GM23338 (cell line): ENCODE results near the gene RNF166. TPM values are rescaled to one million over a fixed set of nuclear protein-coding genes. Genes with fewer than 3 reads are reported as not detected.

Source experiments
- ATAC-seq: fragments of 200-7000 bp; cut with Tn5 transposase; 3 replicates; pipeline ENCODE4 v1.9.1; 2020
- DNase-seq: peaks from one replicate; pipeline ENCODE4 v3.0.0-alpha.2; 2015; ENCODE audit warnings: low spot score
- H2AFZ ChIP-seq: fragments of 200-600 bp; sonication (generic); 2 replicates; pipeline ENCODE4 v1.8.0; 2016; ENCODE audit warnings: antibody characterized with exemption, mild to moderate bottlenecking, moderate library complexity
- H3F3A ChIP-seq: fragments of 200-600 bp; sonication (generic); replicated peaks from 2 replicates; pipeline ENCODE4 v1.8.0; 2017; ENCODE audit warnings: antibody characterized with exemption, mixed run types, low read depth
- H3K27ac ChIP-seq: fragments of 200-600 bp; sonication (generic); 2 replicates; pipeline ENCODE4 v1.6.1; 2016; ENCODE audit warnings: low read depth
- H3K27me3 ChIP-seq: fragments of 200-600 bp; sonication (generic); 2 replicates; pipeline ENCODE4 v1.8.0; 2016; ENCODE audit warnings: mild to moderate bottlenecking, mixed run types, moderate library complexity; ENCODE audit not compliant: insufficient read depth
- H3K36me3 ChIP-seq: fragments of 200-600 bp; sonication (generic); 2 replicates; pipeline ENCODE4 v1.8.0; 2016; ENCODE audit warnings: mild to moderate bottlenecking; ENCODE audit not compliant: insufficient read depth
- H3K4me1 ChIP-seq: fragments of 200-600 bp; sonication (generic); 2 replicates; pipeline ENCODE4 v1.8.0; 2016; ENCODE audit warnings: mild to moderate bottlenecking, moderate library complexity; ENCODE audit not compliant: insufficient read depth
- H3K4me2 ChIP-seq: fragments of 200-600 bp; sonication (generic); 2 replicates; pipeline ENCODE4 v1.7.1; 2017; ENCODE audit warnings: mixed run types
- H3K4me3 ChIP-seq: fragments of 200-600 bp; sonication (generic); 2 replicates; pipeline ENCODE4 v1.6.1; 2016; ENCODE audit warnings: mixed run types
- H3K79me2 ChIP-seq: fragments of 200-600 bp; sonication (generic); replicated peaks from 2 replicates; pipeline ENCODE4 v1.8.0; 2017; ENCODE audit warnings: mild to moderate bottlenecking; ENCODE audit not compliant: insufficient read depth
- H3K9me2 ChIP-seq: fragments of 200-600 bp; sonication (generic); 2 replicates; pipeline ENCODE4 v1.8.0; 2017; ENCODE audit not compliant: insufficient read depth
- H4K20me1 ChIP-seq: fragments of 200-600 bp; sonication (generic); replicated peaks from 2 replicates; pipeline ENCODE4 v1.8.0; 2017; ENCODE audit warnings: mild to moderate bottlenecking; ENCODE audit not compliant: insufficient read depth
- H3K27ac Mint-ChIP-seq: 2 replicates; pipeline ENCODE4 v1.8.0; 2020; ENCODE audit warnings: inconsistent platforms, mild to moderate bottlenecking, moderate library complexity, mixed read lengths
- H3K27me3 Mint-ChIP-seq: 3 replicates; pipeline ENCODE4 v1.8.0; 2022; ENCODE audit warnings: low read depth, mild to moderate bottlenecking, moderate library complexity, mixed read lengths, inconsistent platforms; ENCODE audit not compliant: insufficient read depth, poor library complexity
- H3K36me3 Mint-ChIP-seq: 3 replicates; pipeline ENCODE4 v1.8.0; 2021; ENCODE audit warnings: low read depth, mild to moderate bottlenecking, inconsistent platforms, moderate library complexity, mixed read lengths
- H3K4me1 Mint-ChIP-seq: 3 replicates; pipeline ENCODE4 v1.8.0; 2020; ENCODE audit warnings: mild to moderate bottlenecking, inconsistent platforms, mixed read lengths
- H3K4me3 Mint-ChIP-seq: 3 replicates; pipeline ENCODE4 v1.8.0; 2021; ENCODE audit warnings: moderate library complexity, mild to moderate bottlenecking, inconsistent platforms, mixed read lengths
- H3K9me3 Mint-ChIP-seq: 3 replicates; pipeline ENCODE4 v1.8.0; 2020; ENCODE audit warnings: moderate library complexity, mild to moderate bottlenecking, inconsistent platforms, mixed read lengths
- CREB1 ChIP-seq: fragments of 250-450 bp; sonication (Bioruptor Pico); IDR thresholded peaks from 2 replicates; pipeline ENCODE4 v1.5.0; 2020; ENCODE audit warnings: low read depth, mild to moderate bottlenecking, moderate library complexity
- EZH2 ChIP-seq: fragments of 200-600 bp; sonication (generic); IDR thresholded peaks from one replicate; pipeline ENCODE4 v1.8.0; 2017; ENCODE audit warnings: antibody characterized with exemption, mild to moderate bottlenecking, low read depth; ENCODE audit not compliant: unreplicated experiment
- JUNB ChIP-seq: IDR thresholded peaks from one replicate; pipeline ENCODE4 v1.6.1; 2016; ENCODE audit warnings: antibody characterized with exemption; ENCODE audit not compliant: unreplicated experiment
- NANOG ChIP-seq: IDR thresholded peaks from 2 replicates; pipeline ENCODE4 v1.6.1; 2016; ENCODE audit warnings: antibody characterized with exemption, borderline replicate concordance
- POLR2AphosphoS5 ChIP-seq: IDR thresholded peaks from 2 replicates; pipeline ENCODE4 v1.6.1; 2016; ENCODE audit warnings: antibody characterized with exemption, low read depth
- STAT1 ChIP-seq: IDR thresholded peaks from one replicate; pipeline ENCODE4 v1.6.1; 2016; ENCODE audit warnings: antibody characterized with exemption; ENCODE audit not compliant: unreplicated experiment
- ZNF114 ChIP-seq: fragments of 250-450 bp; sonication (Bioruptor Pico); IDR thresholded peaks from 2 replicates; pipeline ENCODE4 v1.5.0; 2020; ENCODE audit warnings: mild to moderate bottlenecking, moderate library complexity
- ZNF331 ChIP-seq: fragments of 250-450 bp; sonication (Bioruptor Pico); IDR thresholded peaks from 2 replicates; pipeline ENCODE4 v1.5.0; 2020; ENCODE audit warnings: low read depth, mild to moderate bottlenecking, moderate library complexity
- polyA plus RNA-seq: library from polyadenylated mRNA; unstranded; fragments of >200 nt; fragmentation: Nextera tagmentation; extraction: Ambion mirVana; gene quantifications from 2 replicates; pipeline ENCODE4 v1.2.1, GENCODE V29; 2016
- total RNA-seq: library from RNA; depleted of rRNA; stranded (reverse); fragments of >200 nt; shearing (Covaris generic); gene quantifications from 2 replicates; pipeline ENCODE4 v1.2.3, GENCODE V29; 2014
- TF ChIP-seq, protein P1 (sequence below), 2 experiments: fragments of 200-600 bp in 1 of 2; sonication (generic) in 1 of 2; conservative IDR thresholded peaks; 2 replicates each; pipeline versions ENCODE4 v1.5.1 to v1.6.1; 2016 to 2017; ENCODE audit warnings: antibody characterized with exemption in 2 of 2, low read depth in 2 of 2, mild to moderate bottlenecking in 2 of 2, moderate library complexity in 1 of 2
- TF ChIP-seq, protein P2 (sequence below): IDR thresholded peaks from 2 replicates; pipeline ENCODE4 v1.6.1; 2016; ENCODE audit warnings: antibody characterized with exemption

RNF166 gene
- total and polyA plus RNA-seq, 2 experiments from 2014 or later, result 24.9 to 43.4 TPM

DNA sequence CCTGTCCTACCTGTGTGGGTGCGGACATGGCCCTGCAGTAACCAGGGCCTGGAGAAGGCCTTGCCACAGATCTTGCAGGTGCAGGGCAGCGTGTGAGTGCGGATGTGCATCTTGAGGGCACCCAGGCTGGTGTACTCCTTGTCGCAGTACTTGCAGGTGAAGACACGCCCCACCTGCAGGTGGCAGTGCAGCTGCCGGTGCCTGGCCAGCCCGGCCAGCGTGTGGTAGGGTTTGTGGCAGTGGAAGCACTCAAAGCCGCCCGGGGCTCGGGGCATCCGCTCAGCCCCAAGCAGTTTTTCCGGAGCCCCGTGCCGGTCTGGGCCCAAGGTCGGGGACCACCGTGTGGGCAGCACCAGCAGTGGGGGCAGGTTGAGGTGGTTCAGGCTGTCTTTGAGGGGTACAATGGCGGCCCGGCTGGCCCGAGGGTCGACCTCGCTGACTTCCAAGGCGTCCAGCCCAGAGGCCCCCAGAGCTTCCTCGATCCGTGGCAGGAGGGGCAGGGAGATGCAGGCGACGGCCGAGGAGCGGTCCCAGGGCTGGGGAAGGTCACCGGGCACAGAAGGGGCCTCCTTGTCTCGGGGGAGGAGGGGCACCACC lies 25.0 kb downstream of the RNF166 start:
- Mint-ChIP-seq H3K4me1 (peaks cover 7% of the 10 kb centered on the region), H3K4me3 (no peak overlapping the region), H3K27me3 (peaks cover 21% of the 10 kb centered on the region), H3K9me3 (no peaks in the 10 kb centered on the region), H3K36me3 (peaks cover 3% of the 10 kb centered on the region; the same call in 2 of the 3 replicates), H3K27ac (0 out of 2 replicates have a peak overlapping the region, but pooled peaks have one; percentile 70)
- Histone ChIP-seq H4K20me1 (0 out of 2 replicates have a peak, but pooled peaks cover 5% of the 10 kb centered on the region), H3K4me2 (no peak overlapping the region), H3K27ac (no peak overlapping the region), H3K4me1 (peaks cover 9% of the 10 kb centered on the region), H3F3A (no peaks in the 10 kb centered on the region; the same call in 1 of the 2 replicates), H3K9me2 (no peaks in the 10 kb centered on the region), H3K36me3 (no peaks in the 10 kb centered on the region; the same call in 1 of the 2 replicates), H3K27me3 (no peaks in the 10 kb centered on the region), H2AFZ (no peak overlapping the region), H3K79me2 (peaks cover 4% of the 10 kb centered on the region), H3K4me3 (no peak overlapping the region)
- no peak for TF ChIP-seq STAT1
- TF ChIP-seq, protein P1, sequence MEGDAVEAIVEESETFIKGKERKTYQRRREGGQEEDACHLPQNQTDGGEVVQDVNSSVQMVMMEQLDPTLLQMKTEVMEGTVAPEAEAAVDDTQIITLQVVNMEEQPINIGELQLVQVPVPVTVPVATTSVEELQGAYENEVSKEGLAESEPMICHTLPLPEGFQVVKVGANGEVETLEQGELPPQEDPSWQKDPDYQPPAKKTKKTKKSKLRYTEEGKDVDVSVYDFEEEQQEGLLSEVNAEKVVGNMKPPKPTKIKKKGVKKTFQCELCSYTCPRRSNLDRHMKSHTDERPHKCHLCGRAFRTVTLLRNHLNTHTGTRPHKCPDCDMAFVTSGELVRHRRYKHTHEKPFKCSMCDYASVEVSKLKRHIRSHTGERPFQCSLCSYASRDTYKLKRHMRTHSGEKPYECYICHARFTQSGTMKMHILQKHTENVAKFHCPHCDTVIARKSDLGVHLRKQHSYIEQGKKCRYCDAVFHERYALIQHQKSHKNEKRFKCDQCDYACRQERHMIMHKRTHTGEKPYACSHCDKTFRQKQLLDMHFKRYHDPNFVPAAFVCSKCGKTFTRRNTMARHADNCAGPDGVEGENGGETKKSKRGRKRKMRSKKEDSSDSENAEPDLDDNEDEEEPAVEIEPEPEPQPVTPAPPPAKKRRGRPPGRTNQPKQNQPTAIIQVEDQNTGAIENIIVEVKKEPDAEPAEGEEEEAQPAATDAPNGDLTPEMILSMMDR (conservative IDR thresholded peaks at IDR 0.05; ENCODE audit: low read depth in 2 of 2), result peak; percentile 64 to 84
- DNase-seq (peak; percentile 76), ATAC-seq (peak; percentile 52)

DNA sequence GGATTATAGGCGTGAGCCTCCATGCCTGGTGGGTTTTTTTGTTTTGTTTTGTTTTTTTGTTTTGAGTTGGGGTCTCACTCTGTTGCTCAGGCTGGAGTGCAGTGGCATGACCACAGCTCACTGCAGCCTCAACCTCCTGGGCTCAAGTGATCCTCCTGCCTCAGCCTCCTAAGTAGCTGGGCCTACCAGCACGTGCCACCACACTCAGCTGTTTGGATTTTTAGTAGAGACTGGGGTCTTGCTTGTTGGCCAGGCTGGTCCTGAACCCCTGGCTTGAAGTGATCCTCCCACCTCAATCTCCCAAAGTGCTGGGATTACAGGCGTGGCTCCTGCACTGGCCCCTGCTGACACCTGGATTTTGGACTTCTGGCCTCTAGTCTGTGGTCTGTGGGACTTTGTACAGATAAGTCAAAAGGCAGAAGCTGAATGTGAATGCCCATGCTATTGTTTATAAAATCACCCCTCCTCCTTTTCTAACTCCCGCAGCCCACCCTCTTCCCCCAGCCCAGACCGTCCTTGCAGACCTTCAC lies 25.6 kb downstream of the RNF166 start:
- Histone ChIP-seq H2AFZ (no peak overlapping the region), H4K20me1 (0 out of 2 replicates have a peak, but pooled peaks cover 5% of the 10 kb centered on the region), H3K79me2 (peaks cover 4% of the 10 kb centered on the region), H3K27ac (no peak overlapping the region), H3K4me2 (no peak overlapping the region), H3K27me3 (no peaks in the 10 kb centered on the region), H3K4me3 (no peak overlapping the region), H3K4me1 (peaks cover 9% of the 10 kb centered on the region), H3K36me3 (no peaks in the 10 kb centered on the region; the same call in 1 of the 2 replicates), H3K9me2 (no peaks in the 10 kb centered on the region), H3F3A (no peaks in the 10 kb centered on the region; the same call in 1 of the 2 replicates)
- Mint-ChIP-seq H3K36me3 (peaks cover 3% of the 10 kb centered on the region; the same call in 2 of the 3 replicates), H3K9me3 (no peaks in the 10 kb centered on the region), H3K4me1 (peaks cover 7% of the 10 kb centered on the region), H3K4me3 (no peak overlapping the region), H3K27ac (0 out of 2 replicates have a peak overlapping the region, but pooled peaks have one; percentile 70), H3K27me3 (peaks cover 21% of the 10 kb centered on the region)
- DNase-seq, result no peak
- no peak for ATAC-seq
- TF ChIP-seq ZNF331 (no peak), EZH2 (no peak), CREB1 (CRISPR knock-in tag) (no peak), ZNF114 (CRISPR knock-in tag) (no peak), JUNB (no peak), NANOG (no peak), STAT1 (no peak), POLR2AphosphoS5 (no peak)
- TF ChIP-seq, protein P1 (conservative IDR thresholded peaks at IDR 0.05; ENCODE audit: low read depth in 2 of 2), result no peak
- TF ChIP-seq, protein P2, sequence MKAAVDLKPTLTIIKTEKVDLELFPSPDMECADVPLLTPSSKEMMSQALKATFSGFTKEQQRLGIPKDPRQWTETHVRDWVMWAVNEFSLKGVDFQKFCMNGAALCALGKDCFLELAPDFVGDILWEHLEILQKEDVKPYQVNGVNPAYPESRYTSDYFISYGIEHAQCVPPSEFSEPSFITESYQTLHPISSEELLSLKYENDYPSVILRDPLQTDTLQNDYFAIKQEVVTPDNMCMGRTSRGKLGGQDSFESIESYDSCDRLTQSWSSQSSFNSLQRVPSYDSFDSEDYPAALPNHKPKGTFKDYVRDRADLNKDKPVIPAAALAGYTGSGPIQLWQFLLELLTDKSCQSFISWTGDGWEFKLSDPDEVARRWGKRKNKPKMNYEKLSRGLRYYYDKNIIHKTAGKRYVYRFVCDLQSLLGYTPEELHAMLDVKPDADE, result no peak
